ENCODE results near the gene RD3L.
"Not testable (repeated sequence)": the region's sequence is repeated elsewhere in the genome, so short reads cannot be mapped to it uniquely, and the experiment has no call there.

Gene RD3L

GRCh38 chr14:103930051-103930604 lies 12.2 kb downstream of the RD3L start:
- no peak for DNase-seq (ENCODE audit: low read depth, low spot score)
- no peak overlapping the region for H3K4me3 ChIP-seq (ENCODE audit: low read length)

- no peak within 1 kb of the TSS for H3K4me3 ChIP-seq (ENCODE audit: low read length)
- no peak for DNase-seq (ENCODE audit: low read depth, low spot score)
Observed at GRCh38 chr14:103928011-103928890, 14.1 kb downstream of the RD3L start, which contains the start of gene TDRD9. TSS of gene TDRD9 (plus strand) at chr14:103928456. CDS start at chr14:103928510, 54 bp downstream.

GRCh38 chr14:103927566-103927965 lies 14.8 kb downstream of the RD3L start:
- no peak overlapping the region for H3K4me3 ChIP-seq (ENCODE audit: low read length)
- no peak for DNase-seq (ENCODE audit: low read depth, low spot score)

GRCh38 chr14:103925316-103925715 lies 17.0 kb downstream of the RD3L start:
- DNase-seq (ENCODE audit: low read depth, low spot score) = no peak
- no peak overlapping the region for H3K4me3 ChIP-seq (ENCODE audit: low read length)

- DNase-seq (ENCODE audit: low read depth, low spot score) = peak; percentile 65
- peak overlapping the region; percentile 31 for H3K4me3 ChIP-seq (ENCODE audit: low read length)
Observed at GRCh38 chr14:103923863-103924262, 18.5 kb downstream of the RD3L start.

- not testable (repeated sequence) for DNase-seq (ENCODE audit: low read depth, low spot score)
- H3K4me3 ChIP-seq (ENCODE audit: low read length) = peak overlapping the region; percentile 85
Observed at GRCh38 chr14:103921855-103922200, 20.5 kb downstream of the RD3L start.

GRCh38 chr14:103920981-103921854 lies 21.1 kb downstream of the RD3L start:
- DNase-seq (ENCODE audit: low read depth, low spot score) = peak; percentile 89
- H3K4me3 ChIP-seq (ENCODE audit: low read length) = peak overlapping the region; percentile 85

- no peak overlapping the region for H3K4me3 ChIP-seq (ENCODE audit: low read length)
- no peak for DNase-seq (ENCODE audit: low read depth, low spot score)
Observed at GRCh38 chr14:103916636-103917262, 25.6 kb downstream of the RD3L start.

GRCh38 chr14:103915616-103916015 lies 26.7 kb downstream of the RD3L start:
- DNase-seq (ENCODE audit: low read depth, low spot score) = no peak

GRCh38 chr14:103910984-103911383 lies 31.3 kb downstream of the RD3L start:
- no peak overlapping the region for H3K4me3 ChIP-seq (ENCODE audit: low read length)
- DNase-seq (ENCODE audit: low read depth, low spot score) = no peak

More at GRCh38 chr14:103915616-103916015, 26.7 kb downstream of the RD3L start:
- no peak overlapping the region for H3K4me3 ChIP-seq (ENCODE audit: low read length)

- peak; percentile 76 for DNase-seq (ENCODE audit: low read depth, low spot score)
- peak overlapping the region; percentile 40 for H3K4me3 ChIP-seq (ENCODE audit: low read length)
Observed at GRCh38 chr14:103910262-103910935, 31.9 kb downstream of the RD3L start.

GRCh38 chr14:103909531-103910261 lies 32.6 kb downstream of the RD3L start:
- DNase-seq (ENCODE audit: low read depth, low spot score) = no peak
- H3K4me3 ChIP-seq (ENCODE audit: low read length) = peak overlapping the region; percentile 40

GRCh38 chr14:103908580-103908979 lies 33.7 kb downstream of the RD3L start:
- DNase-seq (ENCODE audit: low read depth, low spot score) = peak; percentile 87
- H3K4me3 ChIP-seq (ENCODE audit: low read length) = peak overlapping the region; percentile 2

GRCh38 chr14:103905842-103906456 lies 36.4 kb downstream of the RD3L start:
- DNase-seq (ENCODE audit: low read depth, low spot score) = peak; percentile 71
- H3K4me3 ChIP-seq (ENCODE audit: low read length) = peak overlapping the region; percentile 27

GRCh38 chr14:103904493-103905107 lies 37.7 kb downstream of the RD3L start:
- no peak for DNase-seq (ENCODE audit: low read depth, low spot score)
- no peak overlapping the region for H3K4me3 ChIP-seq (ENCODE audit: low read length)

- DNase-seq (ENCODE audit: low read depth, low spot score) = no peak
- H3K4me3 ChIP-seq (ENCODE audit: low read length) = no peak overlapping the region
Observed at GRCh38 chr14:103899833-103900232, 42.5 kb downstream of the RD3L start.

GRCh38 chr14:103899316-103899715 lies 43.0 kb downstream of the RD3L start:
- no peak overlapping the region for H3K4me3 ChIP-seq (ENCODE audit: low read length)
- no peak for DNase-seq (ENCODE audit: low read depth, low spot score)

All from Jurkat, Clone E6-1 (cell line).